Mesothelial cell of epicardium (in vitro differentiated cells): ENCODE measurements around the gene CTBP2. TPM values are rescaled to one million over a fixed set of nuclear protein-coding genes. Genes with fewer than 3 reads are reported as not detected.

Experiments
- DNase-seq, 2 experiments: peaks; one replicate each; pipeline ENCODE4 v3.0.0; 2021; ENCODE audit warnings: low spot score in 2 of 2; ENCODE audit not compliant: unreplicated experiment in 2 of 2
- H3K27ac Mint-ChIP-seq: 2 replicates; pipeline ENCODE4 v1.8.0; 2021; ENCODE audit warnings: mixed read lengths
- H3K27me3 Mint-ChIP-seq: 2 replicates; pipeline ENCODE4 v1.8.0; 2021; ENCODE audit warnings: low read depth, mixed read lengths
- H3K36me3 Mint-ChIP-seq: 2 replicates; pipeline ENCODE4 v1.8.0; 2021; ENCODE audit warnings: mixed read lengths
- H3K4me1 Mint-ChIP-seq: 2 replicates; pipeline ENCODE4 v1.8.0; 2021; ENCODE audit warnings: mixed read lengths
- H3K4me3 Mint-ChIP-seq: 2 replicates; pipeline ENCODE4 v1.8.0; 2021; ENCODE audit warnings: mild to moderate bottlenecking, moderate library complexity, mixed read lengths
- H3K9me3 Mint-ChIP-seq: 2 replicates; pipeline ENCODE4 v1.8.0; 2021; ENCODE audit warnings: mixed read lengths
- CTCF ChIP-seq: fragments of 200-600 bp; sonication (generic); IDR thresholded peaks from one replicate; pipeline ENCODE4 v1.5.0; 2021; ENCODE audit warnings: antibody characterized with exemption; ENCODE audit not compliant: unreplicated experiment
- total RNA-seq: library from RNA; stranded (reverse); gene quantifications from 3 replicates; pipeline ENCODE4 v1.2.1, GENCODE V29; 2021

Gene CTBP2
- total RNA-seq, 1 donor from 2014 or later = 122 TPM

- no peak overlapping the region for H3K27ac Mint-ChIP-seq
- peaks cover 36% of the 10 kb centered on the region for H3K4me1 Mint-ChIP-seq
- H3K36me3 Mint-ChIP-seq = peaks cover 16% of the 10 kb centered on the region
- H3K27me3 Mint-ChIP-seq = no peaks in the 10 kb centered on the region
- H3K4me3 Mint-ChIP-seq = no peak overlapping the region
- no peaks in the 10 kb centered on the region for H3K9me3 Mint-ChIP-seq
- no peak for DNase-seq
- TF ChIP-seq CTCF = no peak
These were observed 18.4 kb downstream of the CTBP2 start for GRCh38 chr10:125141860-125142484.

- no peak overlapping the region for H3K27ac Mint-ChIP-seq
- H3K27me3 Mint-ChIP-seq = no peaks in the 10 kb centered on the region
- H3K9me3 Mint-ChIP-seq = no peaks in the 10 kb centered on the region
- peaks cover 30% of the 10 kb centered on the region for H3K4me1 Mint-ChIP-seq
- no peak overlapping the region for H3K4me3 Mint-ChIP-seq
- H3K36me3 Mint-ChIP-seq = peaks cover 16% of the 10 kb centered on the region
- no peak for DNase-seq
- no peak for TF ChIP-seq CTCF
These were observed 19.1 kb downstream of the CTBP2 start for GRCh38 chr10:125141150-125141859.

- peaks cover 16% of the 10 kb centered on the region for H3K36me3 Mint-ChIP-seq
- no peak overlapping the region for H3K27ac Mint-ChIP-seq
- TF ChIP-seq CTCF = no peak
- H3K4me3 Mint-ChIP-seq = no peak overlapping the region
- H3K4me1 Mint-ChIP-seq = peaks cover 27% of the 10 kb centered on the region
- no peak for DNase-seq
- no peaks in the 10 kb centered on the region for H3K9me3 Mint-ChIP-seq
- H3K27me3 Mint-ChIP-seq = no peaks in the 10 kb centered on the region
These were observed 20.2 kb downstream of the CTBP2 start for GRCh38 chr10:125140151-125140550.

GRCh38 chr10:125137601-125138438 lies 22.5 kb downstream of the CTBP2 start:
- peaks cover 25% of the 10 kb centered on the region for H3K36me3 Mint-ChIP-seq
- H3K4me1 Mint-ChIP-seq = peaks cover 12% of the 10 kb centered on the region
- H3K27ac Mint-ChIP-seq = peak overlapping the region; percentile 85
- no peaks in the 10 kb centered on the region for H3K27me3 Mint-ChIP-seq
- DNase-seq = no peak
- TF ChIP-seq CTCF = no peak
- H3K4me3 Mint-ChIP-seq = no peak overlapping the region
- H3K9me3 Mint-ChIP-seq = no peaks in the 10 kb centered on the region

GRCh38 chr10:125136087-125136486 lies 24.3 kb downstream of the CTBP2 start:
- Mint-ChIP-seq H3K9me3 (no peaks in the 10 kb centered on the region), H3K4me1 (peaks cover 12% of the 10 kb centered on the region), H3K27me3 (no peaks in the 10 kb centered on the region), H3K36me3 (peaks cover 35% of the 10 kb centered on the region), H3K27ac (no peak overlapping the region), H3K4me3 (no peak overlapping the region)
- no peak for TF ChIP-seq CTCF
- DNase-seq = no peak
